Measurements from ENCODE around the gene BMS1. TPM values are rescaled to one million over a fixed set of nuclear protein-coding genes. Genes with fewer than 3 reads are reported as not detected.

The BMS1 gene
- total RNA-seq, 1 experiment from 2014 or later: 36.3 TPM

GRCh38 chr10:42755556-42756093 lies 27.0 kb upstream of the BMS1 start:
- peaks cover 10% of the 10 kb centered on the region for H3K27me3 Mint-ChIP-seq (ENCODE audit: insufficient read depth, unreplicated experiment)
- no TSS peak for BruUV-seq (replicated peaks)
- no peaks in the 10 kb centered on the region for H3K36me3 ChIP-seq (ENCODE audit: control insufficient read depth, insufficient read depth, low read length)
- peaks cover 14% of the 10 kb centered on the region for H3K9me3 Mint-ChIP-seq (ENCODE audit: unreplicated experiment)
- no peaks in the 10 kb centered on the region for H3K4me1 Mint-ChIP-seq (ENCODE audit: low read depth, unreplicated experiment)
- H3K4me3 ChIP-seq (ENCODE audit: low read depth, low read length): no peak overlapping the region
- peaks cover 6% of the 10 kb centered on the region for H3K4me1 ChIP-seq
- no peak for DNase-seq
- TF ChIP-seq CTCF (IDR thresholded peaks at IDR 0.05; ENCODE audit: insufficient read depth in 1 of 2, low read depth in 1 of 2, low read length in 1 of 2, severe bottlenecking in 1 of 2, unreplicated experiment in 1 of 2): no peak
- CTCF ChIA-PET: no interaction called here
- H3K36me3 Mint-ChIP-seq (ENCODE audit: insufficient read depth, unreplicated experiment): no peaks in the 10 kb centered on the region
- no peaks in the 10 kb centered on the region for H3K9me3 ChIP-seq
- intact Hi-C loops (cut with micrococcal nuclease; ENCODE audit: unreplicated experiment): no loop called here
- H3K27me3 ChIP-seq (replicated peaks; ENCODE audit: control insufficient read depth, insufficient read depth, low read length): no peaks in the 10 kb centered on the region
- POLR2A ChIA-PET: no interaction called here
- peak overlapping the region; percentile 90 for H3K4me3 Mint-ChIP-seq (ENCODE audit: unreplicated experiment)
- H3K27ac Mint-ChIP-seq (ENCODE audit: unreplicated experiment): no peak overlapping the region

DNA sequence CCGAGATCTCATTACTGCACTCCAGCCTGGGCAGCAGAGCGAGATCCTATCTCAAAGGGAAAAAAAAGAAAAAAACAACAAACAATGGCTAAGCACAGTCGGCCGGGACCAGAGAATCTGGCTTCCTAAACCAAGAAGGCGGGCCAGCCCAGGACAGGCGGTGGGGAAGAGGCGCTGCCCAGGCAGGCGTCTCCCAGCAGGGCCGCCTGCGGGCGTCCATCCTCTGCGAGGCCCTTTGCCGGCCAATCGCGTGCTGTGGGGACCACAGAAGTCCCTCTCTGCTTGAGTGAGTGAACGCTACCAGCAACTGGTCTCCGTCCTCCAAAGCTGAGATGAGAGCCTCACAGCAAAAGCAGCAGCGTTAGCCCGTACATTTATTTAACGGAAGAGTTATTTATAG lies 14.7 kb upstream of the BMS1 start:
- Mint-ChIP-seq H3K9me3 (ENCODE audit: unreplicated experiment) (peaks cover 18% of the 10 kb centered on the region), H3K27me3 (ENCODE audit: insufficient read depth, unreplicated experiment) (peaks cover 7% of the 10 kb centered on the region), H3K4me1 (ENCODE audit: low read depth, unreplicated experiment) (peaks cover 9% of the 10 kb centered on the region), H3K36me3 (ENCODE audit: insufficient read depth, unreplicated experiment) (peaks cover 7% of the 10 kb centered on the region), H3K4me3 (ENCODE audit: unreplicated experiment) (no peak overlapping the region), H3K27ac (ENCODE audit: unreplicated experiment) (no peak overlapping the region)
- no peak for DNase-seq
- BruUV-seq (replicated peaks): no TSS peak
- peaks cover 18% of the 10 kb centered on the region for H3K9me3 ChIP-seq
- no peak overlapping the region for H3K4me3 ChIP-seq (ENCODE audit: low read depth, low read length)
- intact Hi-C loops (cut with micrococcal nuclease; ENCODE audit: unreplicated experiment): no loop called here
- ChIA-PET POLR2A (no interaction called here), CTCF (no interaction called here)
- no peaks in the 10 kb centered on the region for H3K36me3 ChIP-seq (ENCODE audit: control insufficient read depth, insufficient read depth, low read length)
- no peaks in the 10 kb centered on the region for H3K27me3 ChIP-seq (replicated peaks; ENCODE audit: control insufficient read depth, insufficient read depth, low read length)
- H3K4me1 ChIP-seq: peaks cover 13% of the 10 kb centered on the region
- TF ChIP-seq CTCF (IDR thresholded peaks at IDR 0.05; ENCODE audit: insufficient read depth in 1 of 2, low read depth in 1 of 2, low read length in 1 of 2, severe bottlenecking in 1 of 2, unreplicated experiment in 1 of 2): no peak

GRCh38 chr10:42768581-42769152 lies 13.9 kb upstream of the BMS1 start:
- peaks cover 18% of the 10 kb centered on the region for H3K9me3 ChIP-seq
- H3K4me3 ChIP-seq (ENCODE audit: low read depth, low read length): no peak overlapping the region
- ChIA-PET POLR2A (interaction anchor here (1.2 kb wide), 1 partner anchor 14 kb away, joined by 3 read pairs; the partner anchor contains the start of gene BMS1), CTCF (no interaction called here)
- H3K27me3 ChIP-seq (replicated peaks; ENCODE audit: control insufficient read depth, insufficient read depth, low read length): no peaks in the 10 kb centered on the region
- Mint-ChIP-seq H3K27ac (ENCODE audit: unreplicated experiment) (peak overlapping the region; percentile 60), H3K4me1 (ENCODE audit: low read depth, unreplicated experiment) (peaks cover 9% of the 10 kb centered on the region), H3K27me3 (ENCODE audit: insufficient read depth, unreplicated experiment) (peaks cover 4% of the 10 kb centered on the region), H3K36me3 (ENCODE audit: insufficient read depth, unreplicated experiment) (peaks cover 7% of the 10 kb centered on the region), H3K9me3 (ENCODE audit: unreplicated experiment) (peaks cover 17% of the 10 kb centered on the region), H3K4me3 (ENCODE audit: unreplicated experiment) (peak overlapping the region; percentile 25)
- BruUV-seq (replicated peaks): no TSS peak
- TF ChIP-seq CTCF (IDR thresholded peaks at IDR 0.05; ENCODE audit: insufficient read depth in 1 of 2, low read depth in 1 of 2, low read length in 1 of 2, severe bottlenecking in 1 of 2, unreplicated experiment in 1 of 2): no peak
- peaks cover 13% of the 10 kb centered on the region for H3K4me1 ChIP-seq
- intact Hi-C loops (cut with micrococcal nuclease; ENCODE audit: unreplicated experiment): no loop called here
- H3K36me3 ChIP-seq (ENCODE audit: control insufficient read depth, insufficient read depth, low read length): no peaks in the 10 kb centered on the region
- DNase-seq: peak in 1 of 2 experiments; percentile 68
